Measurements from ENCODE around the gene AHI1.

- TF ChIP-seq CTCF (IDR thresholded peaks at IDR 0.05): no peak
- TF ChIP-seq POLR2A (IDR thresholded peaks at IDR 0.05): no peak
Observed at GRCh38 chr6:135257631-135258405, 239.7 kb downstream of the AHI1 start.

Data from testis (tissue), 2 donors.